MG63 (cell line): ENCODE data around the gene GALNT17. TPM values are rescaled to one million over a fixed set of nuclear protein-coding genes. Genes with fewer than 3 reads are reported as not detected.

Experiments used
- DNase-seq: peaks from one replicate; pipeline ENCODE4 v3.0.0-alpha.2; 2020
- H3K27me3 ChIP-seq: fragments of 250-450 bp; sonication (Bioruptor Pico); 2 replicates; pipeline ENCODE4 v1.5.1; 2020; ENCODE audit warnings: mild to moderate bottlenecking, moderate library complexity
- H3K36me3 ChIP-seq: fragments of 250-450 bp; sonication (Bioruptor Pico); 2 replicates; pipeline ENCODE4 v1.5.1; 2020; ENCODE audit warnings: mild to moderate bottlenecking, moderate library complexity
- H3K4me3 ChIP-seq: fragments of 250-450 bp; sonication (Bioruptor Pico); 2 replicates; pipeline ENCODE4 v1.5.1; 2020; ENCODE audit warnings: mild to moderate bottlenecking, moderate library complexity
- H3K9me3 ChIP-seq: fragments of 250-450 bp; sonication (Bioruptor Pico); 2 replicates; pipeline ENCODE4 v1.5.1; 2020; ENCODE audit warnings: mild to moderate bottlenecking, moderate library complexity
- total RNA-seq: library from RNA; depleted of rRNA; stranded (reverse); fragments of >200 nt; shearing (Covaris generic); gene quantifications from 2 replicates; pipeline ENCODE4 v1.2.3, GENCODE V29; 2014; ENCODE audit warnings: low replicate concordance

Gene GALNT17
- total RNA-seq, 1 experiment from 2014 or later = 0.03 TPM

DNA sequence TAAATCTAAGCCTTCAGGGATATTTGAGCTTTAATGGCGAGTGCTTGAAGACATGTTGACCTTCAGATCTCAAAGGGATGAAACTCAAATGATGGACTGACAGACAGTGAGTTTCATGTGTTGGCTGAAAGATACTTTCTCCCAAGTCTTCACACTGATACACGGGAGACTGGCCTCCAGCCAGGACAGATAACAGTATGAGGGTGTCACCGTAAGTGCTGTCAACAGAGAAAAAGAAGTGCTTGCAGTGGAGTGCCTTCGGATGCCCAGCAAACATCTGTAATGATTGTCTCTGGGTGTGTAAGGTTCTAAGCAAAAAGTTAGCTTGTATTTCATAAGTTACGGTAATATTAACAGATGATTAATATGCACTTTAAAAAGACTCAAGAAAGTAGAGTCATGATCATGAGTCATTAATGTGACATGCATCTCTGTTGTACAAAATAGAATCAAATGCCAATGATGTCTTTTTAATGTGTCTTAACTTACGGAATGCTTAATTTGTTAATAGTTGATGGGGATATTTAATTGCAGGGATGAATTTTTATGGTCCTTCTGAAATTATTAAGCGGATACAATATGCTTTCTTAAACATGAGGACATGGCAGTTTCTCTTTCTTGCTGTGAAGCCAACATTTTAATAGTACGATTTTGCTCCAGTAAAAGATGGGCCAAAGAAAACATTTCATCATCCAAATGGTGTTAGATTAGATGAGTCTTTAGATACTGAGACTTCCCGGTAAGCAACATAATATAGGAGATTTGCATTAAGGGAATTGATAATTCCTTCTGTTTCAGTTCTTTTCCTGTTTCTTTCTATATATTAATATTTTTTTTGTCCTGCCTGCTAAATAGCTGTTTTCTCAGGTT, 292.5 kb downstream of the GALNT17 start:
- Histone ChIP-seq H3K4me3 (no peak overlapping the region), H3K27me3 (no peaks in the 10 kb centered on the region), H3K36me3 (no peaks in the 10 kb centered on the region), H3K9me3 (no peaks in the 10 kb centered on the region)
- no peak for DNase-seq

DNA sequence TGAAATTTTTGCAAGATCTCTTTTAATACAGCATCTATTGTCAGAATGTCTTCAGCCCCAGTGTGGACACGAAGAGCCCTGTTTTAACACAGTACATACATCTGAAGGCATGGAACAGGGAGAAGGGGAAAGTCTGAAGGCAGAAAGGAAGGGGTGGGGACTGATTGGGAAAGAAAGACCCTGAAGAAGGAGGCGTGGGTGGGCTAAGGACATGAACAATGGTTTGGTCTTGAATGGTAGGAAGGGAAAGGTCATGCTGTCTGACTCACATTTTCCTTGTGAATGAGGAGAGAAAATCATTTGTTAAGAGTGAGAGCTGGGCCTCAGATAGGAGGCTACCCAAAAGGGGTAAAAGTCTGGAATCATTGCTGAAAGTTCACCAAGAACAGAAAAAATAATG, 297.1 kb downstream of the GALNT17 start:
- no peak for DNase-seq
- H3K4me3 ChIP-seq = no peak overlapping the region
- no peaks in the 10 kb centered on the region for H3K27me3 ChIP-seq
- H3K9me3 ChIP-seq = no peaks in the 10 kb centered on the region
- H3K36me3 ChIP-seq = no peaks in the 10 kb centered on the region

DNA sequence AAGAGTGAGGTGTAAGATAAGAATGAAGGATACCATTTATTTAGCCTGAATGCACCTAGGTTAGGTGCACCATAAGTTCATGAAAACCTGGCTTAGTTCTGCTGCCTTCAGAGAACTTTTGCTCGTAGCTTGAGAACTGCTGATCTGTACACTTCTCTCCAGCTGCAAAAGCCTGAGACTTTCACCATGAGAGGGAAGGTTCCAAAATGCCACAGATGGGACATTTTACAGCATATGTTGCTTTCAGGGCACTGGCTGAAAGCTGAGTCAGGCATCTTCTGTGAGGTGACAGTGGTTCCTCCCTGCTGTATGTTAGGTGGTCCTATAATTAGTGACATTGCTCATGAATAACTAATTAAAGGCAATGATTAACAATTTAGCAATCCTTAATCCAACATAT, 298.3 kb downstream of the GALNT17 start:
- H3K9me3 ChIP-seq = no peaks in the 10 kb centered on the region
- no peak overlapping the region for H3K4me3 ChIP-seq
- H3K27me3 ChIP-seq = no peaks in the 10 kb centered on the region
- H3K36me3 ChIP-seq = no peaks in the 10 kb centered on the region
- DNase-seq = no peak

DNA sequence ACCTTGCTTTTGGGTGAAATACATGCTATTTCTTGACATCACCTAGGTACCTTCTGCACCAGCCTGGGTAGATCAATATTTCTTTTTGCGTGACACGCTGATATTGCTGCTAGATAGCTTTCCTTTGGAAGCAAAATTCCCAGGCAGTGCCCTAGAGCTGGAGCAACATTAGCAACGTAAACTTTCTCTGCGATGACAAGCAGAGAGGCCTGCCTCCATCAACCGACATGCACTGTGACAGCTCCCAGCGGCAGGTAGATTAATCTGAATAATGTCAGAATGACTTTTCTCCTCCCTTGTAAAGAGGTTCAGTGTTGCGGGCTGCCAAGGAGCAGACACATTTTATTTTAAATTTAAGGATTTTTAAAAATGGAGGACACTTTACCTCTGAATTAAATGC, 307.4 kb downstream of the GALNT17 start:
- H3K36me3 ChIP-seq = no peaks in the 10 kb centered on the region
- no peak overlapping the region for H3K4me3 ChIP-seq
- H3K9me3 ChIP-seq = no peaks in the 10 kb centered on the region
- no peaks in the 10 kb centered on the region for H3K27me3 ChIP-seq
- DNase-seq = no peak

DNA sequence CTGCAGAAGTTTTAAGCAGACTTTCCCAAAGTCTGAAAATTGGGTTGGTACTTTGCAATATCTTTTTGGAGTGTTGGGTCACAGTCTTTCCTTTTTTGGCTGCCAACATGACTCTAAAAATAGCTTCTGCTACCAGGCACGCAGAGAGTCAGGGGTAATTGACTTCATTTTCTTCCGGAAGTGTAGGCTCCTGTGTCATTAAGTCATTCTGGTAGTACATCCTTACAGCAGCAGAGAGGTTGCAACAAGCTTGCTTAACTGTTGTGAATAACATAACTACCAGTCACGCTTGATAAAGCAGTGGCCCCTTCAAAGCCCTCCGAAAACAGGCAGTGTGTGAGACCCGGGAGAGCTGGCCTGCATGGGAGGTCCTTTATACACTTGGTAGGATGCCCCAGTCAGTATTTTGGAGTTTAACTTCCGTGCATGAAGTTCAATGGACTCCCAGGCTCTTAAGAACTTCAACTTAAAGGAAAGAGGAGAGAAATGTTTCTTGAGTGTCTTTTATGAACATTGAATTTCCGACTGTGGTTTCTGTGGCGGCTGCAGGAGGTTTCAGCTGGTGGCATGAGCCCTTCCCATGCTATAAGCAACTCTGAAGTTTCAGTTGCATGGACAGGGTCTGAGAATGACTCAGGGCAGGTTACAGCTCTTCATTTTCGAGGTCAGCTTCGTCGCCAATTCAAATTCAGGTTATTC, 310.7 kb downstream of the GALNT17 start:
- Histone ChIP-seq H3K27me3 (no peaks in the 10 kb centered on the region), H3K4me3 (no peak overlapping the region), H3K36me3 (no peaks in the 10 kb centered on the region), H3K9me3 (no peaks in the 10 kb centered on the region)
- no peak for DNase-seq

DNA sequence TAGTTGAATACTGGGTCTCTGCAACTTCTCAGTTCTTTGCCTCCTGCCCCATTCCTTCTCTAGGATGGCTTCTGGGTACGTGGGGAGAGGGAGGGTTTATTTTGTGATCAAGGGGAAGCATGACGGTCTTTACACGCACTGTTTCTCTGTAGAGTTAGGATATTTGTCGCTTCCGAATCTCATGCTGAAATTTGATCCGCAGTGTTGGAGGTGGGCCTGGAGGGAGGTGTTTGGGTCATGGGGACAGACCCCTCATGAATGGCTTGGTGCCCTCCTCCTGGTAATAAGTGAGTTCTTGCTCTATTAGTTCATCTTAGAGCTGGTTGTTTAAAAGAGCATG, 311.2 kb downstream of the GALNT17 start:
- Histone ChIP-seq H3K4me3 (no peak overlapping the region), H3K27me3 (no peaks in the 10 kb centered on the region), H3K36me3 (no peaks in the 10 kb centered on the region), H3K9me3 (no peaks in the 10 kb centered on the region)
- DNase-seq = no peak

DNA sequence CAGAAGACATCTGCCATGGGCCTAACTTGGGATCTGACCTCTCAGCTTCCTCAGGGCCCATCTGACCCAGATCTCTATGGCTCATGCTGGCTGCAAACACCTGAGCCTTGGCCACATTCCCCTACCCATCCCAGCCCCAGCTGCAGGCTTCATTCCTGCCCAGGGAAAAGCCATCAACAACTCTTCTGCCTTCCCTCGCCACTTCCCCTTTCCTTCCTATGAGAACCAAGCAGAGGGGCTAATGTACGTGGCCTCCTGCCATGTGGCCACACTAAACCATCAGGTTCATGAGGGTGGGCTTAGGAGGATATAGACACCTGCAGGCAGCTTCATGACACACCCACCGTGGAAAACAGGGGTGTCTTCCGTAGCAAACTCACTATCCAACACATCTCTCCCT, 312.2 kb downstream of the GALNT17 start:
- no peaks in the 10 kb centered on the region for H3K27me3 ChIP-seq
- no peak overlapping the region for H3K4me3 ChIP-seq
- H3K36me3 ChIP-seq = no peaks in the 10 kb centered on the region
- no peaks in the 10 kb centered on the region for H3K9me3 ChIP-seq
- DNase-seq = no peak

GRCh38 chr7:71453630-71454029, 321.7 kb downstream of the GALNT17 start:
- H3K4me3 ChIP-seq = no peak overlapping the region
- no peaks in the 10 kb centered on the region for H3K27me3 ChIP-seq
- no peak for DNase-seq
- no peaks in the 10 kb centered on the region for H3K36me3 ChIP-seq
- no peaks in the 10 kb centered on the region for H3K9me3 ChIP-seq

GRCh38 chr7:71454981-71455380, 323.0 kb downstream of the GALNT17 start:
- no peaks in the 10 kb centered on the region for H3K27me3 ChIP-seq
- no peaks in the 10 kb centered on the region for H3K36me3 ChIP-seq
- H3K9me3 ChIP-seq = no peaks in the 10 kb centered on the region
- peak; percentile 0 for DNase-seq
- H3K4me3 ChIP-seq = no peak overlapping the region

GRCh38 chr7:71457021-71457420, 325.1 kb downstream of the GALNT17 start:
- no peak overlapping the region for H3K4me3 ChIP-seq
- H3K9me3 ChIP-seq = no peaks in the 10 kb centered on the region
- DNase-seq = no peak
- no peaks in the 10 kb centered on the region for H3K27me3 ChIP-seq
- no peaks in the 10 kb centered on the region for H3K36me3 ChIP-seq

DNA sequence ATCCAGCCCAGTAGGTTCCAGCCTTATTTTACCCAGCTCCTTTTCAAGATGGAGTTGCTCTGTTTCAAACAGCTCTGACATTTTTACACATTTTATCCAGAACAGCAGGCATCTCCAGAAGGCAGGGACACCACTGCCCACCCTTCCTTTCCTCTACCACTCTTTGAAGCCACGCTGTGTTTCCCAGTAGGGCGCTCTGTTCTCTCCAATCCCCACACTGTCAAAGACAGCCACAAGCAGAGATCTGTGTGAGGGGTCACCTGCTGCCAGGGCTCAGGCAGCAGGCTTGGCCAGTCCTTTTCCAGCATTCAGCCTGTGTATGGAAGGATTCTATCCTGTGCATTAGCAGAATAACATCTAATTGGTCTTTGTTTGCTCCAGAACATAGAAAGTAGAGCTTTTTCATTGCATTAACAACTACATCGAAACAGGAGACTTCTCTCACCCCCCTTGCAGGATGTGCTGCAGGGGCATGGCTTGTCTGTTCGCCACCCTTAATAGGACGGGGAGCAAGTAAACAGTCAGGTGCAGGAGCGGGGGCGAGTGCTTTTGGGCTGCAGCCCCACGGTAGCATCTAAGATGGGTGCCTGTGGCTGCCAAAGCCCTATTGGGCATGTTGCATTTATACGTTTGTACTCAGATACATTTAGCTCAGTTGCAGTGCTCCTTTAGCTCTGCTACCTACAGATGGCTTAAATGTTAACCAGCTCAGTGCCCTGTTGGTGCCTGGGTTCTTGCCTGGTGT, 326.1 kb downstream of the GALNT17 start:
- Histone ChIP-seq H3K27me3 (no peaks in the 10 kb centered on the region), H3K36me3 (no peaks in the 10 kb centered on the region), H3K4me3 (no peak overlapping the region), H3K9me3 (no peaks in the 10 kb centered on the region)
- DNase-seq = no peak

DNA sequence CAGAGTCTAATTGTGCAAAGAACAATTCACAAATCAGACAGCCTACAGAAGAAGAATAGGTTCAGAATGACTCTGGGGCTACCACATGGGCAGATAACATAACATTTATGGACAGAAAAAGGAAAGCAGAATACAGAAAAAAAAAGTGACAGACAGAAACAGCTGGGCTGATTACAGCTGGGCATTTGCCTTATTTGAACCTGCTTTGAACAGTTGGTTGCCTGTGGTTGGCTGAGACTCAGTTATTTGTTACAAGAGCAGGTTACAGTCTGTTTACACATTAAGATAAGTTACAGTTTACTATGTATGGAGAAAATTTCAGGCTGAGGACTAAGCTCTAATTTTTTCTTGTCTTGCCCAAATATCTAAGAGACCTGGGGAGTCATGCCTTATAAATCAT, 327.2 kb downstream of the GALNT17 start:
- H3K4me3 ChIP-seq = no peak overlapping the region
- H3K27me3 ChIP-seq = no peaks in the 10 kb centered on the region
- no peaks in the 10 kb centered on the region for H3K9me3 ChIP-seq
- no peak for DNase-seq
- no peaks in the 10 kb centered on the region for H3K36me3 ChIP-seq

GRCh38 chr7:71461572-71461971, 329.6 kb downstream of the GALNT17 start:
- no peaks in the 10 kb centered on the region for H3K36me3 ChIP-seq
- no peaks in the 10 kb centered on the region for H3K9me3 ChIP-seq
- no peak for DNase-seq
- no peaks in the 10 kb centered on the region for H3K27me3 ChIP-seq
- no peak overlapping the region for H3K4me3 ChIP-seq

DNA sequence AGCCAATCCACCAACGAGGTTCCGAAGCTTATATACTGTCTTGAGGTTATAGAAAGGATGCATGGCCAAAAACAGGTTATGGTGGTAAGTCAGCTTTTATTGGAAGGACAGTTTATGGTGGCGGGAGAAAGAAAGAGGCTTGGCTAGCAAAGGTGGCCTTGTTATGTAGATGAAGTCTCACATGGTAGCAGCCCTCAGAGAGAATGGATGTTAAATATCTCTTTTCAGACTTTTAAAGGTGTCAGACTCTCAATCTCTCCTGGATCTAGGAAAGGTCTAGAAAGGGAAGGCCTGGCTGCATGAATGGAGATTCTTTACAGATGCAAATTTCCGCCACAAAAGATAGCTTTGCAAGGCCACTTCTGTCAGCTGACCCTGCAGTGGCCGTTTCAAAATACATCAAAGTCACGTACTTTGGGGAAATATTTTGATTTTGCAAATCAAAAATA, 333.8 kb downstream of the GALNT17 start:
- DNase-seq = no peak
- Histone ChIP-seq H3K27me3 (no peaks in the 10 kb centered on the region), H3K9me3 (no peaks in the 10 kb centered on the region)

GRCh38 chr7:71466448-71467145, 334.7 kb downstream of the GALNT17 start:
- Histone ChIP-seq H3K36me3 (no peaks in the 10 kb centered on the region), H3K4me3 (no peak overlapping the region), H3K9me3 (no peaks in the 10 kb centered on the region), H3K27me3 (no peaks in the 10 kb centered on the region)
- no peak for DNase-seq

More for the DNA sequence above, 333.8 kb downstream of the GALNT17 start:
- no peak overlapping the region for H3K4me3 ChIP-seq
- no peaks in the 10 kb centered on the region for H3K36me3 ChIP-seq

DNA sequence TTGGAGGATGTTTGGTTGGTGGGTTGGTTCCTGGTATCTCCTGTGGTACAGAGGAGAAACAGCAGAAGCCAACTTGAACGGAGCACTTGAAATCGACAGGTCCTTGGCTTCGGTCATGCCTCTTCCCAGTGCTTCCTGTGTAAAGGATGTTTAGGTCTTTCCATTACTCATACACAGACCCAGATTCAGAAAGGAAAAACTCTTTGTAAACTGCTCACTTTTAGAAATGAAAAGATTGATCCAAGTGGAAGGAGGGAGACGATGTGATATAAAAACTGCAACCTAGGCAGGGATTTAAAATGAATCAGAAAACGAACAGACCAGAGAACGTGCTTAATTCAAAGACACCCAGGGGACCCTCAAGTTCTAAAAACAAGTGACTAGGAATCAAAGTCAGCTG, 338.4 kb downstream of the GALNT17 start:
- no peaks in the 10 kb centered on the region for H3K9me3 ChIP-seq
- H3K27me3 ChIP-seq = no peaks in the 10 kb centered on the region
- H3K36me3 ChIP-seq = no peaks in the 10 kb centered on the region
- no peak overlapping the region for H3K4me3 ChIP-seq
- DNase-seq = no peak

DNA sequence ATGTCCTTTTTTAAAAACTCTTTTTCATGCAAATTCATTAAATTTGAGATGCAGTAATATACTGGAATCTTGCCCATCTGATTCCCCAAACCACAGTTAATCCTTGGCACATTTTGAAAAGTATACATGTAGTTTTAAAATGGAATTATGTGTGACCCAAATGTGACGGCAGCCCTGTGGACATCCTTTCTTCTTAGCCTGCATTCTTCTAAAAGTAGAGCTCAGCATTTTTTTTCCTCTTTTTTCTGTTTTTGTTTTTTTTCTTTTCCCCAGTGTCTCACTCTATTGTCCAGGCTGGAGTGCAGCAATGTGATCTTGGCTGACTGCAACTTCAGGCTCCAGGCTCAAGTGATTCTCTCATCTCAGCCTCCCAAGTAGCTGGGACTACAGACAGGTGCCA, 338.9 kb downstream of the GALNT17 start:
- Histone ChIP-seq H3K27me3 (no peaks in the 10 kb centered on the region), H3K36me3 (no peaks in the 10 kb centered on the region), H3K9me3 (no peaks in the 10 kb centered on the region), H3K4me3 (no peak overlapping the region)
- no peak for DNase-seq
